HG03139 (cell line): ENCODE results near the gene MADD.

Source experiments
- ATAC-seq: cut with Tn5 transposase; IDR thresholded peaks from one replicate; pipeline ENCODE4 v1.9.1; 2021; ENCODE audit not compliant: unreplicated experiment

Gene MADD

GRCh38 chr11:47336595-47336994 lies 66.7 kb downstream of the MADD start:
- no peak for ATAC-seq

DNA sequence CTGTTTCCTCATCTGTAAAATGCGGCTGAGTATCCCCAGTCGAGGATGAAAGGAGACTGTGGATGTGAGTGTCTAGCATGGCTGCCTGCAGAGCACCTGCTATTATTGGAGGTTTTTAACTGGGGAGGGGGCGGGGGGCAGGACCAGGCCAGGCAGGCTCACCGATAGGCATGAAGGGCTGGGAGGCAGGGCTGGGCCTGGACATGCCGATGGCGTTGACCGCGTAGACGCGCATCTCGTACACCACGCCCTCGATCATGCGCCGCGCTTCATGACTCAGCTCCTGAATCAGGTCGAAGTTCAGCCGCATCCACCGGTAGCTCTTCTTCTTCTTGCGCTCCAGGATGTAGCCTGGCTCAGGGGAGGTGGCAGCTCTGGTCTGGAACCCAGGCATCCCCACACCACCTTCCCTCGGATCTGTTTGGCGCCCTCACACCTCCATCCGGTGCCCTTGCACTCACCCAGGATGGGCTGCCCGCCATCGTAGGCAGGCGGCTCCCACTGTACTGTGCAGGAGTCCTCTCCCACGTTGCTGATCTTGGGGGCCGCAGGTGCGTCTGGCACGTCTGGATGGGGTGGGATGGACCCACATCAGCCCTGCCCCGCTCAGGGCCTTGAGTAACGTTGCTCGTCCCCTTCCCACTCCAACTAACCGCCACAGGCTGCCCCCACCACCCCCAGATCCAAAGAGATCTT lies 67.4 kb downstream of the MADD start:
- ATAC-seq, result no peak

DNA sequence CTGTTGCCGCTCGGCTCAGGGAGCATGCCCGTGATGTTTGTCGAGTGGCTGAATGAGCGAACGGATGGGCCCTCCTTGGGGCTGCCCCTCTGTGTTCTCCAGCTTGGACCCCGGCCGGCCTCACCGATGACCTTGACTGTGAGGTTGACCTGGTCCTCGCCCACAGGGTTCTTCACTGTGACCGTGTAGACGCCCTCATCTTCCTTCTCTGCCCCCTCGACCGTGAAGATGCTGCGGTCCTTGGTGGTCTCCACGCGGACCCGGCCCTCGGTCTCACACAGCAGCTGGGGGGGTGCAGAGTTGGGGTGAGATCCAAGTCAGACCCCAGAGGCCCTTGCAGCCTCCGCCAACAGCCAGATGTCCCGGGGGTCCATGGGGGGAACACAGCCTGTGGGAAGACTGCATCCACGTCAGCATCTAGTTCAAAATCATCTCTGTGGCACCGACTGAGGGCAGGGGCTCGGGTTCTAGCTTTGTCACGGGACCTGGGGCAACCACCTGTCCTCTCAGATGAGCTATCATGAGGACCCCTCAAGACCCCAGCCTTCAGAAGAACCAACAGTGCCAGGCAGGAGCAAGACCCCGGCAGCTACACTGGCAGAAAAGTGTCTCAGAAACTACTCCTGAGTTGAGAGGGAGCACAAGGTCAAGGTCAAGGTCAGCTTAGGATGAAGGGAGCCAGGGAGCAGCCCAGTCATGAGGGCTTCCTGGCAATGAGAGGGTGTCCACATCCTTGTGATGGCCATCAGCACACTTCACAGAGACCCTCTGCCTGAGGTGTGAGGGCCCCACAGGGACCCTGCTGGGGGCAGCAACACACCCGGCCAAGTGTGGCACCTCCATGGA lies 68.7 kb downstream of the MADD start:
- ATAC-seq, result no peak

DNA sequence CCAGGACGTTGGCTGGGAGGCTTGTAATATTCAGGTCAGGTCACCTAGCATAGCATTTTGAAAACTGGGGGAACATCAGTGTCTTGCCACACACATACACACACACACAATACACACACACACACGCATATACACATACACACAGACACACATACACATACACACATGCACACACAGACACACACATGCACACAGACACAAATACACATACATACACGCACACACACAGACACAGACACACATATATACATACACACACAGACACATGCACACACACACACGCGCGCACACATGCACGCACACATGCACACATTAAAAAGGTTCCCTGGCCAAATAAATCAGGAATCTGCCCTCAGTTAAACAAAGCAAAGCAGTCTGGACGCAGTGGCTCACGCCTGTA lies 70.1 kb downstream of the MADD start:
- no peak for ATAC-seq

DNA sequence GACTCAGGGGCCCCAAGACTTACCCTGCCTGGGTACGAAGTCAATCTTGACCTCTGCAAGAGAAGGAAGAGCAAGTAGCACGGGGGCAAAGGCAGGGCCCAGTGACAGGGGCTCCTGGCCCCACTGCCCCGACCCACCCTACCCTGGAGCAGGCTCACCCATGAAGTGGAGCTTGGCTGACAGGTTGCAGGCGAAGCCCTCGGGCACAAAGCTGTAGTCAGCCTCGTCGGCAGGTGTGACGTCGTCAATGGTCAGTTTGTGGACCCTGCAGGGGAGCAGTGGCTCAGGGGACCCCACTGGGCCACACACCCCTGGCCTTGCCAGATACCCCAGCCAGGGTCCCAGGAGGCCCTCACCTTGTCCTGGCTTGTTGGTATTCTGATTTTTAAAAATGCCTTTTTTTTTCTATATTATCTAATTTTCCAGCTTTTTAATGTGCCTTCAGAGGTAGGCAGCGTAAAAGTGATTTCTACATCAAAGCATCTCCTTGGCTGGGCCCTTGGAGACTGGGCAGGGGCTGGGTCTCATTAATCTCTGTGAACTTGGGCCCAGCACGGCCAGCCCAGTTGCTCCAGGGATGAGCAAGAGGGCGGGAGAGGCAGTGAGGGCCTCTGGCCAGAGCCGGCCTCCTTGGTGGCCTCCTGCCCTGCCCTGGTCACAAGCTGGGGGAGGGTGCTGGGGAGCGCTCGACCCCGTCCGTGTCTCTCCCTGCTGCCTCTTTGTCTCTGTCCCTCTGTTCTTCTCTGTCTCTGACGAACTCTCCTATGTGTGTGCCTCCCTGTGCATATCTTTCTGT lies 71.2 kb downstream of the MADD start:
- ATAC-seq, result no peak

GRCh38 chr11:47342036-47342803 lies 72.3 kb downstream of the MADD start:
- ATAC-seq, result no peak

DNA sequence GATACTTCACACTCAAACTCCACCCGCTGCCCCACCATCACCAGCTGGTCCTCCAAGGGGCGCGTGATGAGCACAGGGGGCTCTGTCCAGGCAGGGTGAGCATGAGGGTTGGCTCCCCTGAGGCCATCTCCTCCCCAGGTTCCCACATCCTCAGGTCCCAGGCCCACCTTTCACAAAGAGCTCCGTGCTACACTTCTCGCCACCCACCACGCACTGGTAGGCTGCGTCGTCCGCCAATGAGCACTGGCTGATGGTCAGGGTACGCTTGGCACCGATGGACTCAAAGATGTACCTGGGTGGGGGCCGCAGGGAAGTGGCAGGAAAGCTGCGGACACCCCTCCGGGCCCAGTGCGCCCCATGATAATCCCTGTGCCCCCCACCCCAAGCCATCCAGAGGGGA lies 72.9 kb downstream of the MADD start:
- no peak for ATAC-seq

DNA sequence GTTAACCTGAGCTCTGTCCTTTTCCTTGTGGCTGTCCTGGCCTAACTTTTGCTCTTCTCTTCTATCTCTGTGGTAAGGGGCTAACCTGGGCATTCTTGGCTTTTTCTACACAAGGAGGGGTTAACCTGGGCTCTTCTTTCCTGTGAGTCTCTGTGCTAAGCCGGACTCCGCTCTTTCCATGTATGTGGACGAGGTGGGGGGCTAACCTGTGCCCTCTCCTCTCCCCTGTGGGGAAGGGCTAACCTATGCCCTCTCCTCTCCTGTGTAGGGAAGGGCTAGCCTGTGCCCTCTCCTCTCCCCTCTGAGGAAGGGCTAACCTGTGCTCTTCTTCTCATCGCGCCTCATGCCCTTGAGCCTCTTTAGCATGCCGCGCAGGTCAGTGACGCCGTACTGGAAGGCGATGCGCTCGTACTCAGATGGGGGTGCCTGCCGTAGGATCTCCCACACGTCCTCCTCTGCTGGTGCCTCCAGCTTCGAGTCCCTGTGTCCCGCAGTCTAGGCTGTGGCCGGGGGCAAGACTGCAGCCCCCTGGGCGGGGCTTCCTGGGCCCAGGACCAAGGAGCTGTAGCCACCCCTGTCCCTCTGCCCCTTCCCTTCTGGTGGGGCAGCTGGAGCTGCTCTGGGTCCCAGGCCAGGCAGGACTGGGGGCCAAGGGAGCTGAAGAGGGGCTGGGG lies 76.1 kb downstream of the MADD start:
- ATAC-seq, result no peak

GRCh38 chr11:47347137-47347536 lies 77.2 kb downstream of the MADD start:
- ATAC-seq, result no peak

DNA sequence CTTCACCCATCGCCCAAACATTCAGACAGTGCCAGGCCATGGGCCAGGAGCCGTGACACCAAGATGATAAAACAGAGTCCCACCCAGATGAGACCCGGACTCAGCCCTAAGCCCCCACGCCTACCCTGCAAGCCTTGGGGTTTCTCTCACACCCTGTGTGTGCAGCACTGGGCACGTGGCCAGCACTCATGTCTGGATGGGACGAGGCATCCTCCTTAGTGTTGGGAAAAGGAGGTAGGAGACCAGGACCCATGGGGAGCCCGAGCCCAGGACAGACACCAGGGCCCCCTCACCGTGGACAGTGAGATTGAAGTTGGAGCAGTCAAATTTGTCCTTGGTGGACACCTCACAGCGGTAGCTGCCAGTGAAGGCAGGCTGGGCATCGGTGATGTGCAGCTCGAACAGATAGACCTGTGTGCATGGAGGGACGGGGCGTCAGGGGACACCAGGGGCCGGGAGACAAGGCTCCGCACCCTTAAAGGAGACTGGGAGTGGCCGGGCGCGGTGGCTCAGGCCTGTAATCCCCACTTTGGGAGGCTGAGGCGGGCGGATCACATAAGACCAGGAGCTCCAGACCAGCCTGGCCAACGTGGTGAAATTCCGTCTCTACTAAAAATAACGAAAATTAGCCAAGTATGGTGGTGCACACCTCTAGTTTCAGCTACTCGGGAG lies 78.3 kb downstream of the MADD start:
- ATAC-seq, result no peak

DNA sequence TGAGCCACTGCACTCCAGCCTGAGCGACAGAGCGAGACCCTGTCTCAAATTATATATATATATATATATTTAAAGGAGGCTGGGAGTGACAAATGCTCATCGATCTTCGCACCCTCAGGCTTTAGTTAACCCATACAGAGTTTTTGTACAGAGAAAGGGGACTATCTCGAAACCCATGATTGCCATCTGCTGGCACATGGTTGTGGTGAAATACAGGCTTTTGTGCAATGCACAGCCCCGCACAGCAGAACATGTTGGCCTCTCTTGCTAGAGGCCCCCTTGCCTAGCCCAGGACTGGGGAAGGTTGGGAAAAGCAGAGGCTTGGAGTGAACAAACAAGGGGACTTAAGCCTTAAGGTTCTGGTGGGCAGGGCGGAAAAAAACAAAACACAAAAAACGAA lies 78.9 kb downstream of the MADD start:
- ATAC-seq, result no peak

GRCh38 chr11:47349521-47350095 lies 79.7 kb downstream of the MADD start:
- no peak for ATAC-seq

- no peak for ATAC-seq
Observed at GRCh38 chr11:47350315-47350714, 80.4 kb downstream of the MADD start.

- ATAC-seq, result no peak
Observed at GRCh38 chr11:47351156-47352126, 81.5 kb downstream of the MADD start.

- ATAC-seq, result no peak
Observed at GRCh38 chr11:47352556-47352955, 82.6 kb downstream of the MADD start, which contains the start of gene MYBPC3. MYBPC3 (minus strand) TSS chr11:47352702; CDS start chr11:47352647, 55 bp downstream.

- no peak for ATAC-seq
Observed at GRCh38 chr11:47353978-47354774, 84.2 kb downstream of the MADD start.

GRCh38 chr11:47354913-47355282 lies 85.0 kb downstream of the MADD start:
- ATAC-seq, result no peak
